SU-DHL-6 (cell line): ENCODE data around the gene UQCC5.

Source experiments
- CTCF ChIP-seq: fragments of 200-600 bp; sonication (generic); IDR thresholded peaks from one replicate; pipeline ENCODE4 v1.5.1; 2017; ENCODE audit warnings: antibody characterized with exemption, mild to moderate bottlenecking, low read length, moderate library complexity; ENCODE audit not compliant: insufficient read depth, poor library complexity, severe bottlenecking
- EZH2phosphoT487 ChIP-seq: fragments of 200-600 bp; sonication (generic), shearing (Covaris generic); conservative IDR thresholded peaks from 2 replicates; pipeline ENCODE4 v1.6.1; 2018; ENCODE audit warnings: mild to moderate bottlenecking, antibody characterized with exemption, low read length, moderate library complexity, mixed read lengths

- TF ChIP-seq CTCF (no peak), EZH2phosphoT487 (no peak)
Observed at GRCh38 chr3:52517796-52518722, 18.3 kb upstream of the UQCC5 start.
